Suprapubic skin (tissue), 4 donors: ENCODE data around the gene FOXP4. TPM values are rescaled to one million over a fixed set of nuclear protein-coding genes. Genes with fewer than 3 reads are reported as not detected.

Experiments
- DNase-seq, 2 donors: peaks; one replicate each; pipeline ENCODE4 v3.0.0-alpha.2; 2019; ENCODE audit warnings: low spot score in 2 of 2
- H3K27ac ChIP-seq: fragments of 200-600 bp; sonication (generic); one replicate; pipeline ENCODE4 v1.5.1; 2019
- H3K27me3 ChIP-seq: fragments of 200-600 bp; sonication (generic); one replicate; pipeline ENCODE4 v1.5.1; 2019
- H3K36me3 ChIP-seq: fragments of 200-600 bp; sonication (generic); one replicate; pipeline ENCODE4 v1.5.1; 2019
- H3K4me1 ChIP-seq: fragments of 200-600 bp; sonication (generic); one replicate; pipeline ENCODE4 v1.5.1; 2019
- H3K4me3 ChIP-seq: fragments of 200-600 bp; sonication (generic); one replicate; pipeline ENCODE4 v1.5.1; 2019; ENCODE audit warnings: mild to moderate bottlenecking
- H3K9me3 ChIP-seq: fragments of 200-600 bp; sonication (generic); one replicate; pipeline ENCODE4 v1.5.1; 2019
- CTCF ChIP-seq, 2 donors: fragments of 200-600 bp in 1 of 2; fragments of 450-650 bp in 1 of 2; sonication (generic) in 1 of 2; IDR thresholded peaks; one replicate each; pipeline ENCODE4 v1.5.1; 2016 to 2019; ENCODE audit warnings: antibody characterized with exemption in 2 of 2, mild to moderate bottlenecking in 1 of 2, moderate library complexity in 1 of 2
- EP300 ChIP-seq: sonication (generic); formaldehyde crosslinking; IDR thresholded peaks from one replicate; pipeline ENCODE4 v1.6.1; 2017; ENCODE audit warnings: antibody characterized with exemption
- POLR2A ChIP-seq, 2 donors: fragments of 450-650 bp; IDR thresholded peaks; one replicate each; pipeline ENCODE4 v1.6.1; 2017; ENCODE audit warnings: antibody characterized with exemption in 2 of 2, mild to moderate bottlenecking in 2 of 2, moderate library complexity in 2 of 2
- POLR2AphosphoS5 ChIP-seq, 3 donors: sonication (generic); formaldehyde crosslinking; IDR thresholded peaks; one replicate each; pipeline ENCODE4 v1.6.1; 2017; ENCODE audit warnings: antibody characterized with exemption in 3 of 3
- WGBS: methylation state at CpG from one replicate; pipeline ENCODE4 v1.1.5; 2018; 5-methylcytosine and 5-hydroxymethylcytosine counted together
- total RNA-seq, 4 donors: library from RNA; depleted of rRNA; stranded (reverse); fragments of >200 nt; gene quantifications; one replicate each; pipeline ENCODE4 v1.1.0, GENCODE V29; 2016

The FOXP4 gene
- total RNA-seq, 4 donors from 2014 or later = 8.1 to 12.1 (median 10.4) TPM

GRCh38 chr6:41578217-41579087 lies 32.3 kb downstream of the FOXP4 start:
- peak overlapping the region; percentile 24 for H3K27ac ChIP-seq
- TF ChIP-seq POLR2A (IDR thresholded peaks at IDR 0.05) = no peak
- no peak for TF ChIP-seq EP300
- TF ChIP-seq POLR2AphosphoS5 (IDR thresholded peaks at IDR 0.05) = no peak
- no peak for TF ChIP-seq CTCF (IDR thresholded peaks at IDR 0.05)
- peaks cover 19% of the 10 kb centered on the region for H3K4me1 ChIP-seq

GRCh38 chr6:41579088-41579610 lies 33.0 kb downstream of the FOXP4 start:
- no peak overlapping the region for H3K27ac ChIP-seq
- no peak overlapping the region for H3K4me3 ChIP-seq
- H3K36me3 ChIP-seq = no peaks in the 10 kb centered on the region
- H3K4me1 ChIP-seq = peaks cover 25% of the 10 kb centered on the region
- TF ChIP-seq CTCF (IDR thresholded peaks at IDR 0.05) (no peak), POLR2AphosphoS5 (IDR thresholded peaks at IDR 0.05) (no peak), POLR2A (IDR thresholded peaks at IDR 0.05) (no peak), EP300 (no peak)
- 71% methylated on average over 3 of the region's 3 CpGs for WGBS
- no peaks in the 10 kb centered on the region for H3K9me3 ChIP-seq
- H3K27me3 ChIP-seq = no peaks in the 10 kb centered on the region
- DNase-seq = no peak

More at GRCh38 chr6:41578217-41579087, 32.3 kb downstream of the FOXP4 start:
- H3K4me3 ChIP-seq = no peak overlapping the region
- peaks cover 4% of the 10 kb centered on the region for H3K36me3 ChIP-seq
- no peaks in the 10 kb centered on the region for H3K27me3 ChIP-seq
- 36% methylated on average over 10 of the region's 10 CpGs for WGBS
- DNase-seq = no peak
- H3K9me3 ChIP-seq = no peaks in the 10 kb centered on the region

GRCh38 chr6:41580690-41581089 lies 34.5 kb downstream of the FOXP4 start:
- Histone ChIP-seq H3K36me3 (no peaks in the 10 kb centered on the region), H3K27me3 (no peaks in the 10 kb centered on the region), H3K4me3 (no peak overlapping the region), H3K27ac (no peak overlapping the region), H3K4me1 (peaks cover 34% of the 10 kb centered on the region), H3K9me3 (no peaks in the 10 kb centered on the region)
- TF ChIP-seq CTCF (IDR thresholded peaks at IDR 0.05) (no peak), POLR2AphosphoS5 (IDR thresholded peaks at IDR 0.05) (no peak), POLR2A (IDR thresholded peaks at IDR 0.05) (no peak), EP300 (no peak)
- DNase-seq = no peak
- WGBS = 91% methylated on average over 7 of the region's 7 CpGs

GRCh38 chr6:41581381-41581991 lies 35.3 kb downstream of the FOXP4 start:
- H3K4me3 ChIP-seq = no peak overlapping the region
- no peak for DNase-seq
- H3K27ac ChIP-seq = no peak overlapping the region
- TF ChIP-seq POLR2A (IDR thresholded peaks at IDR 0.05) (no peak), CTCF (IDR thresholded peaks at IDR 0.05) (no peak), POLR2AphosphoS5 (IDR thresholded peaks at IDR 0.05) (no peak), EP300 (no peak)
- peaks cover 34% of the 10 kb centered on the region for H3K4me1 ChIP-seq
- H3K36me3 ChIP-seq = peaks cover 2% of the 10 kb centered on the region
- no peaks in the 10 kb centered on the region for H3K27me3 ChIP-seq
- WGBS = 58% methylated on average over 6 of the region's 12 CpGs
- H3K9me3 ChIP-seq = no peaks in the 10 kb centered on the region

GRCh38 chr6:41582540-41582939 lies 36.4 kb downstream of the FOXP4 start:
- peaks cover 34% of the 10 kb centered on the region for H3K4me1 ChIP-seq
- H3K27ac ChIP-seq = no peak overlapping the region
- no peaks in the 10 kb centered on the region for H3K27me3 ChIP-seq
- no peaks in the 10 kb centered on the region for H3K9me3 ChIP-seq
- no peak overlapping the region for H3K4me3 ChIP-seq
- WGBS = 95% methylated on average over 5 of the region's 5 CpGs
- DNase-seq = no peak
- TF ChIP-seq POLR2AphosphoS5 (IDR thresholded peaks at IDR 0.05) = no peak
- no peak for TF ChIP-seq CTCF (IDR thresholded peaks at IDR 0.05)
- no peak for TF ChIP-seq EP300
- TF ChIP-seq POLR2A (IDR thresholded peaks at IDR 0.05) = no peak
- H3K36me3 ChIP-seq = peaks cover 13% of the 10 kb centered on the region
